GM12875 (cell line): ENCODE data around the gene DNAH17.

Experiments
- H3K4me3 ChIP-seq: one replicate; pipeline ENCODE4 v1.5.1; 2011; ENCODE audit warnings: low read depth, low read length, control low read depth
- CTCF ChIP-seq: IDR thresholded peaks from 2 replicates; pipeline ENCODE4 v1.5.1; 2011; ENCODE audit warnings: low read depth, mild to moderate bottlenecking, control low read depth, inconsistent platforms, low read length, moderate library complexity, borderline replicate concordance; ENCODE audit not compliant: insufficient read depth

Gene DNAH17

GRCh38 chr17:78527345-78527744 lies 49.9 kb downstream of the DNAH17 start:
- no peak overlapping the region for H3K4me3 ChIP-seq
- no peak for TF ChIP-seq CTCF

GRCh38 chr17:78526231-78527025 lies 50.8 kb downstream of the DNAH17 start:
- TF ChIP-seq CTCF, result no peak
- H3K4me3 ChIP-seq, result no peak overlapping the region

GRCh38 chr17:78525511-78526160 lies 51.6 kb downstream of the DNAH17 start:
- H3K4me3 ChIP-seq, result no peak overlapping the region
- no peak for TF ChIP-seq CTCF

GRCh38 chr17:78524870-78525510 lies 52.2 kb downstream of the DNAH17 start:
- TF ChIP-seq CTCF, result no peak

GRCh38 chr17:78523934-78524655 lies 53.1 kb downstream of the DNAH17 start:
- H3K4me3 ChIP-seq, result no peak overlapping the region
- no peak for TF ChIP-seq CTCF

More at GRCh38 chr17:78524870-78525510, 52.2 kb downstream of the DNAH17 start:
- H3K4me3 ChIP-seq, result no peak overlapping the region

GRCh38 chr17:78522031-78522809 lies 55.0 kb downstream of the DNAH17 start:
- no peak for TF ChIP-seq CTCF

More at GRCh38 chr17:78522031-78522809, 55.0 kb downstream of the DNAH17 start:
- no peak overlapping the region for H3K4me3 ChIP-seq
